ENCODE results near the gene CRIM1.

DNA sequence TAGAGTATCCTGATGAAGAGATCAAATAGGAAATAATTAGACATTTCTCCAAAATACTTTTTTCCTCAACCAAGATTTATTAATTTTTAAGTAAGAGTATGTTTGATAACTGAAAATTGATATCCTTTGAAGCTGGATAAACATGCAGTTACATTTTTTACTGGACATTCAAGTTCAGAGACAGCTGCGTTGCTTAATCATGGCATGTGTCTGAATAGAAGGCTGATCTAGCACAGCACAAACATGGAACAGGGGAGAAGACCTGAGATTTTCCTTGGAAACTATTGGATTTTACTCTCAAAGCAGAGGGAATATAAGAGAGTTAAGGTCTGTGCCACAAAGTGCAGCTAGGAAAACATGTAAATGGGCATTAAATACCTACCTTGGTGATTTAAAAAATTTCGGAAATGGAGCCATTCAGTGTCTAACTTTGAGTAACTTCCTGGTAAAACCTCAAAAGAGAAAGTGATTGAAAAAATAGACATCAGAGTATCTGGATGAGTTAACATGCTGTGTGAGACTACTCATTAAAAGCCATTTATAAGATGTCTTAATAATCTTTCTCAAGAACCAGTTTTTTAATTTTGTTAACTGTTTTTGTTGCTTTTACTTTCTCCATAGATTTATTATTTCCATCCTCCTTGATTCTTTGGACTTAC, 31.8 kb downstream of the CRIM1 start:
- TF ChIP-seq MYBL2 (CRISPR knock-in tag; IDR thresholded peaks at IDR 0.05) = no peak
- no peak for TF ChIP-seq ETV6 (CRISPR knock-in tag; IDR thresholded peaks at IDR 0.05)
- TF ChIP-seq RELA (CRISPR knock-in tag; IDR thresholded peaks at IDR 0.05; ENCODE audit: borderline replicate concordance) = no peak
- TF ChIP-seq, protein P1, sequence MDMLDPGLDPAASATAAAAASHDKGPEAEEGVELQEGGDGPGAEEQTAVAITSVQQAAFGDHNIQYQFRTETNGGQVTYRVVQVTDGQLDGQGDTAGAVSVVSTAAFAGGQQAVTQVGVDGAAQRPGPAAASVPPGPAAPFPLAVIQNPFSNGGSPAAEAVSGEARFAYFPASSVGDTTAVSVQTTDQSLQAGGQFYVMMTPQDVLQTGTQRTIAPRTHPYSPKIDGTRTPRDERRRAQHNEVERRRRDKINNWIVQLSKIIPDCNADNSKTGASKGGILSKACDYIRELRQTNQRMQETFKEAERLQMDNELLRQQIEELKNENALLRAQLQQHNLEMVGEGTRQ (CRISPR knock-in tag; IDR thresholded peaks at IDR 0.05) = no peak
- no peak for TF ChIP-seq CTCF (IDR thresholded peaks at IDR 0.05)
- TF ChIP-seq, protein P2, sequence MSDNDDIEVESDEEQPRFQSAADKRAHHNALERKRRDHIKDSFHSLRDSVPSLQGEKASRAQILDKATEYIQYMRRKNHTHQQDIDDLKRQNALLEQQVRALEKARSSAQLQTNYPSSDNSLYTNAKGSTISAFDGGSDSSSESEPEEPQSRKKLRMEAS (CRISPR knock-in tag; IDR thresholded peaks at IDR 0.05) = no peak
- no peak for TF ChIP-seq NFYB (CRISPR knock-in tag; conservative IDR thresholded peaks at IDR 0.05; ENCODE audit: low read depth)
- TF ChIP-seq ZNF138 (CRISPR knock-in tag; conservative IDR thresholded peaks at IDR 0.05) = no peak
- no peak for TF ChIP-seq PRRX2 (CRISPR knock-in tag; IDR thresholded peaks at IDR 0.05)
- TF ChIP-seq SMAD4 (CRISPR knock-in tag; IDR thresholded peaks at IDR 0.05) = no peak
- TF ChIP-seq ZMAT4 (CRISPR knock-in tag; IDR thresholded peaks at IDR 0.05) = no peak
- no peak for TF ChIP-seq FOXP1 (CRISPR knock-in tag; IDR thresholded peaks at IDR 0.05; ENCODE audit: borderline replicate concordance)
- no peak for TF ChIP-seq MLX (CRISPR knock-in tag; IDR thresholded peaks at IDR 0.05)
- TF ChIP-seq, protein P3, sequence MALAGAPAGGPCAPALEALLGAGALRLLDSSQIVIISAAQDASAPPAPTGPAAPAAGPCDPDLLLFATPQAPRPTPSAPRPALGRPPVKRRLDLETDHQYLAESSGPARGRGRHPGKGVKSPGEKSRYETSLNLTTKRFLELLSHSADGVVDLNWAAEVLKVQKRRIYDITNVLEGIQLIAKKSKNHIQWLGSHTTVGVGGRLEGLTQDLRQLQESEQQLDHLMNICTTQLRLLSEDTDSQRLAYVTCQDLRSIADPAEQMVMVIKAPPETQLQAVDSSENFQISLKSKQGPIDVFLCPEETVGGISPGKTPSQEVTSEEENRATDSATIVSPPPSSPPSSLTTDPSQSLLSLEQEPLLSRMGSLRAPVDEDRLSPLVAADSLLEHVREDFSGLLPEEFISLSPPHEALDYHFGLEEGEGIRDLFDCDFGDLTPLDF (CRISPR knock-in tag; IDR thresholded peaks at IDR 0.05) = no peak
